Hepatocyte (in vitro differentiated cells): ENCODE results near the gene COBL. TPM values are rescaled to one million over a fixed set of nuclear protein-coding genes. Genes with fewer than 3 reads are reported as not detected.

ENCODE experiments used
- DNase-seq: peaks from one replicate; pipeline ENCODE4 v3.0.0-alpha.2; 2016; ENCODE audit warnings: low spot score
- H2AFZ ChIP-seq: fragments of 200-600 bp; sonication (generic); 2 replicates; pipeline ENCODE4 v1.6.0; 2016; ENCODE audit warnings: antibody characterized with exemption, mild to moderate bottlenecking
- H3K27ac ChIP-seq: fragments of 200-600 bp; sonication (generic); 2 replicates; pipeline ENCODE4 v1.5.1; 2016; ENCODE audit warnings: mild to moderate bottlenecking
- H3K27me3 ChIP-seq: fragments of 200-600 bp; sonication (generic); 2 replicates; pipeline ENCODE4 v1.6.1; 2016
- H3K36me3 ChIP-seq: fragments of 200-600 bp; sonication (generic); replicated peaks from 2 replicates; pipeline ENCODE4 v1.5.1; 2016; ENCODE audit warnings: low read depth; ENCODE audit not compliant: insufficient read depth
- H3K4me1 ChIP-seq: fragments of 200-600 bp; sonication (generic); 2 replicates; pipeline ENCODE4 v1.5.1; 2016; ENCODE audit warnings: mild to moderate bottlenecking, moderate library complexity; ENCODE audit not compliant: insufficient read depth
- H3K4me2 ChIP-seq: fragments of 200-600 bp; sonication (generic); 2 replicates; pipeline ENCODE4 v1.6.0; 2016
- H3K4me3 ChIP-seq: fragments of 200-600 bp; sonication (generic); 2 replicates; pipeline ENCODE4 v1.5.1; 2016; ENCODE audit warnings: mild to moderate bottlenecking
- H3K79me2 ChIP-seq: fragments of 200-600 bp; sonication (generic); 2 replicates; pipeline ENCODE4 v1.6.0; 2017; ENCODE audit warnings: mild to moderate bottlenecking
- H3K9me2 ChIP-seq: fragments of 200-600 bp; sonication (generic); replicated peaks from 2 replicates; pipeline ENCODE4 v1.6.0; 2017; ENCODE audit warnings: mild to moderate bottlenecking; ENCODE audit not compliant: insufficient read depth
- H3K9me3 ChIP-seq: fragments of 200-600 bp; sonication (generic); 2 replicates; pipeline ENCODE4 v1.5.1; 2016; ENCODE audit warnings: low read depth, mild to moderate bottlenecking
- H4K20me1 ChIP-seq: fragments of 200-600 bp; sonication (generic); 2 replicates; pipeline ENCODE4 v1.6.0; 2016; ENCODE audit warnings: mild to moderate bottlenecking; ENCODE audit not compliant: insufficient read depth, poor library complexity, severe bottlenecking
- EZH2 ChIP-seq: fragments of 200-600 bp; sonication (generic); IDR thresholded peaks from 2 replicates; pipeline ENCODE4 v1.6.1; 2016; ENCODE audit warnings: antibody characterized with exemption, mild to moderate bottlenecking, borderline replicate concordance
- EZH2phosphoT487 ChIP-seq: fragments of 200-600 bp; sonication (generic); IDR thresholded peaks from one replicate; pipeline ENCODE4 v1.6.1; 2018; ENCODE audit warnings: antibody characterized with exemption, mild to moderate bottlenecking, low read depth, moderate library complexity; ENCODE audit not compliant: unreplicated experiment, severe bottlenecking
- WGBS: methylation state at CpG from one replicate; pipeline ENCODE4 v1.1.6; 2016; ENCODE audit warnings: low lambda C conversion rate; ENCODE audit errors: missing lambda C conversion rate; 5-methylcytosine and 5-hydroxymethylcytosine counted together
- polyA plus RNA-seq: library from polyadenylated mRNA; unstranded; fragments of >200 nt; fragmentation: Nextera tagmentation; extraction: Ambion mirVana; gene quantifications from 2 replicates; pipeline ENCODE4 v1.2.1, GENCODE V29; 2016
- total RNA-seq: library from RNA; depleted of rRNA; stranded (reverse); fragments of >200 nt; gene quantifications from 2 replicates; pipeline ENCODE4 v1.2.3, GENCODE V29; 2014
- TF ChIP-seq, protein P1 (sequence below): fragments of 200-600 bp; sonication (generic); IDR thresholded peaks from 2 replicates; pipeline ENCODE4 v1.5.1; 2016; ENCODE audit warnings: antibody characterized with exemption, mild to moderate bottlenecking; ENCODE audit not compliant: poor library complexity

The COBL gene
- total and polyA plus RNA-seq, 2 experiments from 2014 or later = 7.8 to 20.5 TPM

DNA sequence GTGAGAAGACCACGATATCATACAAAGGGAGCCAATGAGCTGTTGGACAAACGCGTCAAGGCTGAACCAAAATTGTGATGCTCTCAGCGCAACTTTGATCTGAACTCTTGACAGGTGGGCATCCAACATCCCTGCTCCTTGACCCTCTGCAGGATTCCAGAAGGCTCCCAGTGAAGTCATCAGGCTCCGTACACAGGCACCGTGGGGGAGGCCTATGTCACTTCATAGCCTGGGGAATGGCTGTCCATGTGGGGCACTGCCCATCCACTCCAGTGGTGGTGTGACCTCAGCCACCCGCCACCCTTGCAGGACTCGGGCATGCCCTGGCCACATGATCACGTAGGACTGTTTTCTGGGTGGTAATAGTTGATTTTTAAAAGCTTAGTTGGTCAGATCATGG, 300.1 kb downstream of the COBL start:
- Histone ChIP-seq H4K20me1 (no peaks in the 10 kb centered on the region), H3K4me1 (peaks cover 7% of the 10 kb centered on the region), H3K9me2 (no peaks in the 10 kb centered on the region), H3K27me3 (no peaks in the 10 kb centered on the region), H3K36me3 (no peaks in the 10 kb centered on the region), H2AFZ (no peak overlapping the region), H3K4me2 (no peak overlapping the region), H3K79me2 (no peaks in the 10 kb centered on the region), H3K9me3 (no peaks in the 10 kb centered on the region), H3K27ac (no peak overlapping the region), H3K4me3 (no peak overlapping the region)
- TF ChIP-seq EZH2 (no peak), EZH2phosphoT487 (no peak)
- TF ChIP-seq, protein P1, sequence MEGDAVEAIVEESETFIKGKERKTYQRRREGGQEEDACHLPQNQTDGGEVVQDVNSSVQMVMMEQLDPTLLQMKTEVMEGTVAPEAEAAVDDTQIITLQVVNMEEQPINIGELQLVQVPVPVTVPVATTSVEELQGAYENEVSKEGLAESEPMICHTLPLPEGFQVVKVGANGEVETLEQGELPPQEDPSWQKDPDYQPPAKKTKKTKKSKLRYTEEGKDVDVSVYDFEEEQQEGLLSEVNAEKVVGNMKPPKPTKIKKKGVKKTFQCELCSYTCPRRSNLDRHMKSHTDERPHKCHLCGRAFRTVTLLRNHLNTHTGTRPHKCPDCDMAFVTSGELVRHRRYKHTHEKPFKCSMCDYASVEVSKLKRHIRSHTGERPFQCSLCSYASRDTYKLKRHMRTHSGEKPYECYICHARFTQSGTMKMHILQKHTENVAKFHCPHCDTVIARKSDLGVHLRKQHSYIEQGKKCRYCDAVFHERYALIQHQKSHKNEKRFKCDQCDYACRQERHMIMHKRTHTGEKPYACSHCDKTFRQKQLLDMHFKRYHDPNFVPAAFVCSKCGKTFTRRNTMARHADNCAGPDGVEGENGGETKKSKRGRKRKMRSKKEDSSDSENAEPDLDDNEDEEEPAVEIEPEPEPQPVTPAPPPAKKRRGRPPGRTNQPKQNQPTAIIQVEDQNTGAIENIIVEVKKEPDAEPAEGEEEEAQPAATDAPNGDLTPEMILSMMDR = no peak
- no peak for DNase-seq
- 92% methylated on average over 9 of the region's 9 CpGs for WGBS

DNA sequence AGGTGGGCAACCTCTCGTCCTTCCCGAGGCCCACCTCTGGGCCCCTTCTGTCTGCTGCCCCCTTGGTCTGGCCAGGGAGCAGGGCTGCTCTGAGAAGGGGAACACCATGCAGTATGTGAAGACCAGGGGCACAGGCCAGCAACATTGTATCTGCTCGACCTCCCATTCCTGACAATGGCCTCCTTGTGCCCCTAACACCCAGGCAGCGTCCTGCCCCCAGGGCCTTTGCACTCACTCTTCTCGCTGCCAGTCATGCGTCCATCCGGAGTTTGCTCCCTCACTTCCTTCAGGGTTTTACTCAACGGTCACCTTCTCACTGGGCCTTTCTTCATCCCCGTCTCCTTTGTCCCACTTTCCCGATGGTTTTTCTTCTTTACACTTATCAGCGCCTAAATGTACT, 301.0 kb downstream of the COBL start:
- DNase-seq = no peak
- no peaks in the 10 kb centered on the region for H3K9me2 ChIP-seq
- no peaks in the 10 kb centered on the region for H4K20me1 ChIP-seq
- no peak overlapping the region for H3K4me3 ChIP-seq
- H3K36me3 ChIP-seq = no peaks in the 10 kb centered on the region
- H2AFZ ChIP-seq = no peak overlapping the region
- 97% methylated on average over 11 of the region's 11 CpGs for WGBS
- no peak overlapping the region for H3K4me2 ChIP-seq
- peaks cover 7% of the 10 kb centered on the region for H3K4me1 ChIP-seq
- H3K9me3 ChIP-seq = no peaks in the 10 kb centered on the region
- H3K27me3 ChIP-seq = no peaks in the 10 kb centered on the region
- H3K27ac ChIP-seq = no peak overlapping the region
- TF ChIP-seq EZH2phosphoT487 (no peak), EZH2 (no peak)
- TF ChIP-seq, protein P1 = no peak
- no peaks in the 10 kb centered on the region for H3K79me2 ChIP-seq

DNA sequence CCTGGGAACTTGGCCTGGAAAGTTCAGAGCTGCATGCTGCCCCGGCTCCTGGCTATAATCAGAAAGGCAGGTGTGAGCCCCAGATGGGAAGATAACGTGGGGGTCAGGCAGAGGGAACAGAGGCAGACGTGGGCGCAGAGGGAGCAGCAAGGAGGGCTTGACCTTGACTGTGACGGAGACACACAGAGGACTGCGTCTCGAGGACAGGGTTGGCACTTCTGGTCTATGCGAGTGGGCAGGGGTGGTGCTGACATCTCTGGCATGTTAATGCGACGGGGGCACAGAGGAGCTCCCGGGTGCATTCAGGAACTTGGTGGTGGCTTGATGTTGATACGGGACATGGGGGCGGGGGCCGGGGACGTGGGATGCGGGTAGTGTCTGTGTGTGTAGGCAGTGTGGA, 301.8 kb downstream of the COBL start:
- Histone ChIP-seq H3K79me2 (no peaks in the 10 kb centered on the region), H3K4me3 (no peak overlapping the region), H4K20me1 (no peaks in the 10 kb centered on the region), H3K4me2 (no peak overlapping the region), H3K9me3 (no peaks in the 10 kb centered on the region), H3K4me1 (peaks cover 3% of the 10 kb centered on the region), H2AFZ (no peak overlapping the region), H3K9me2 (no peaks in the 10 kb centered on the region), H3K36me3 (no peaks in the 10 kb centered on the region), H3K27me3 (no peaks in the 10 kb centered on the region), H3K27ac (no peak overlapping the region)
- TF ChIP-seq EZH2 = no peak
- no peak for TF ChIP-seq EZH2phosphoT487
- TF ChIP-seq, protein P1 = no peak
- DNase-seq = no peak
- 78% methylated on average over 16 of the region's 16 CpGs for WGBS
